Panc1 (cell line): Measurements from ENCODE around the gene GPR65. TPM values are rescaled to one million over a fixed set of nuclear protein-coding genes. Genes with fewer than 3 reads are reported as not detected.

ENCODE experiments used
- ATAC-seq: fragments of 200-7000 bp; cut with Tn5 transposase; 2 replicates; pipeline ENCODE4 v1.9.1; 2020; ENCODE audit warnings: mild to moderate bottlenecking, moderate library complexity
- BruUV-seq: library from RNA; stranded (reverse); fragments of 400-500 nt; replicated peaks from 2 replicates; lab custom pipeline; 2021; lab: Mats Ljungman, UMichigan
- CTCF ChIA-PET: fragments of 300-600 bp; sonication (Branson Sonifier 250); formaldehyde crosslinking; loops from one replicate; lab custom pipeline; 2022; ENCODE audit warnings: antibody characterized with exemption; lab: Charles Lee
- POLR2A ChIA-PET: fragments of 300-600 bp; sonication (Branson Sonifier 250); formaldehyde crosslinking; loops from one replicate; lab custom pipeline; 2022; ENCODE audit warnings: antibody characterized with exemption; lab: Charles Lee
- DNase-seq: peaks from one replicate; pipeline ENCODE4 v3.0.0-alpha.2; 2010; ENCODE audit warnings: low read depth, low spot score
- H3K27ac ChIP-seq: 2 replicates; pipeline ENCODE4 v1.5.1; 2011; ENCODE audit warnings: mild to moderate bottlenecking, low read length, inconsistent platforms
- H3K27me3 ChIP-seq: fragments of 200-500 bp; sonication (Bioruptor generic); 2 replicates; pipeline ENCODE4 v1.6.0; 2014; ENCODE audit warnings: low read length, inconsistent platforms; ENCODE audit not compliant: control insufficient read depth, insufficient read depth
- H3K36me3 ChIP-seq: fragments of 200-500 bp; sonication (Bioruptor generic); 2 replicates; pipeline ENCODE4 v1.5.1; 2014; ENCODE audit warnings: inconsistent platforms, mild to moderate bottlenecking, low read length, moderate library complexity; ENCODE audit not compliant: control insufficient read depth, insufficient read depth
- H3K4me1 ChIP-seq: 2 replicates; pipeline ENCODE4 v1.5.1; 2011; ENCODE audit warnings: inconsistent platforms, mild to moderate bottlenecking, low read length, moderate library complexity; ENCODE audit not compliant: control insufficient read depth, insufficient read depth
- H3K4me3 ChIP-seq, 2 experiments: 2 replicates each; pipeline ENCODE4 v1.5.1; 2011 to 2012; ENCODE audit warnings: low read depth in 2 of 2, low read length in 2 of 2, mild to moderate bottlenecking in 2 of 2, inconsistent platforms in 1 of 2, moderate library complexity in 1 of 2
- H3K9me3 ChIP-seq: fragments of 200-500 bp; sonication (Bioruptor generic); 2 replicates; pipeline ENCODE4 v1.5.1; 2014; ENCODE audit warnings: low read depth, mild to moderate bottlenecking, inconsistent platforms, low read length, moderate library complexity; ENCODE audit not compliant: control insufficient read depth, insufficient read depth
- POLR2AphosphoS5 ChIP-seq: IDR thresholded peaks from 2 replicates; pipeline ENCODE4 v1.6.1; 2012; ENCODE audit warnings: mild to moderate bottlenecking, low read depth, low read length, moderate library complexity
- SIN3A ChIP-seq: IDR thresholded peaks from 2 replicates; pipeline ENCODE4 v1.6.1; 2012; ENCODE audit warnings: low read depth, mild to moderate bottlenecking, low read length, moderate library complexity, borderline replicate concordance; ENCODE audit not compliant: insufficient read depth
- TCF7L2 ChIP-seq: IDR thresholded peaks from 2 replicates; pipeline ENCODE4 v1.6.1; 2011; ENCODE audit warnings: mild to moderate bottlenecking, low read depth, low read length, inconsistent platforms
- in situ Hi-C: cut with HindIII; loops from 2 replicates; pipeline ENCODE4 v1.10.0; 2016; ENCODE audit warnings: low sequenced_read_pairs, low pct_unique_long_range_greater_than_20kb
- intact Hi-C: fragments of 100-400 bp; cut with micrococcal nuclease; formaldehyde crosslinking; loops from one replicate; pipeline ENCODE4 v1.10.0; 2022; ENCODE audit not compliant: unreplicated experiment
- total RNA-seq: library from RNA; stranded (reverse); gene quantifications from one replicate; pipeline ENCODE4 v1.2.1, GENCODE V29; 2021; ENCODE audit not compliant: unreplicated experiment
- TF ChIP-seq, protein P1 (sequence below): fragments of 450-650 bp; IDR thresholded peaks from 2 replicates; pipeline ENCODE4 v1.5.1; 2017; ENCODE audit warnings: mild to moderate bottlenecking
- TF ChIP-seq, protein P2 (sequence below), 2 experiments: IDR thresholded peaks; 2 replicates each; pipeline ENCODE4 v1.6.1; 2011 to 2012; ENCODE audit warnings: low read depth in 2 of 2, control low read depth in 1 of 2, low read length in 1 of 2, mild to moderate bottlenecking in 1 of 2, moderate library complexity in 1 of 2; ENCODE audit not compliant: insufficient read depth in 1 of 2

Gene GPR65
- total RNA-seq, 1 experiment from 2014 or later = not detected

DNA sequence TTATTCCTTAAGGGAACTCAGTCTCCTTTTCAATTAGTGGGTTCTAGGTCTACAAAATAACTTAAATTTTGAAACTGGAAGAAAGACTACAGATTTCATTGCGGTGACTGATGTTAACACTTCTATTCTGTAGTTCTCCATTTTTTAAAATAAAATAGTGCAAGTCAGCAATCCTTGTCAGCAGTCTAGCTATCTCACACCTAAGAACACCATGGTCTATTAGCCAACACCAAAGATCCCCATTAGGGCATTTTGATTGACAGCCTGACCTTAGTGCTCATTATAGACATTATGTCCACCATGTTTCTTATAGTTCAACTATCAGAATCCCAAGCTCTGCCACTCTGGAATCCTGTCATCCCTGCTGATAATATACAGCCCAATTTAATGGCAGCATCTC is 27.4 kb downstream of the GPR65 start:
- Histone ChIP-seq H3K36me3 (no peaks in the 10 kb centered on the region), H3K27me3 (no peaks in the 10 kb centered on the region), H3K9me3 (no peaks in the 10 kb centered on the region), H3K4me1 (no peaks in the 10 kb centered on the region), H3K4me3 (no peak overlapping the region), H3K27ac (no peak overlapping the region)
- ChIA-PET CTCF (no interaction called here), POLR2A (no interaction called here)
- intact Hi-C loops (no loop called here), in situ Hi-C loops (no loop called here)
- no peak for DNase-seq
- TF ChIP-seq, protein P1, sequence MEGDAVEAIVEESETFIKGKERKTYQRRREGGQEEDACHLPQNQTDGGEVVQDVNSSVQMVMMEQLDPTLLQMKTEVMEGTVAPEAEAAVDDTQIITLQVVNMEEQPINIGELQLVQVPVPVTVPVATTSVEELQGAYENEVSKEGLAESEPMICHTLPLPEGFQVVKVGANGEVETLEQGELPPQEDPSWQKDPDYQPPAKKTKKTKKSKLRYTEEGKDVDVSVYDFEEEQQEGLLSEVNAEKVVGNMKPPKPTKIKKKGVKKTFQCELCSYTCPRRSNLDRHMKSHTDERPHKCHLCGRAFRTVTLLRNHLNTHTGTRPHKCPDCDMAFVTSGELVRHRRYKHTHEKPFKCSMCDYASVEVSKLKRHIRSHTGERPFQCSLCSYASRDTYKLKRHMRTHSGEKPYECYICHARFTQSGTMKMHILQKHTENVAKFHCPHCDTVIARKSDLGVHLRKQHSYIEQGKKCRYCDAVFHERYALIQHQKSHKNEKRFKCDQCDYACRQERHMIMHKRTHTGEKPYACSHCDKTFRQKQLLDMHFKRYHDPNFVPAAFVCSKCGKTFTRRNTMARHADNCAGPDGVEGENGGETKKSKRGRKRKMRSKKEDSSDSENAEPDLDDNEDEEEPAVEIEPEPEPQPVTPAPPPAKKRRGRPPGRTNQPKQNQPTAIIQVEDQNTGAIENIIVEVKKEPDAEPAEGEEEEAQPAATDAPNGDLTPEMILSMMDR = no peak
- TF ChIP-seq TCF7L2 = no peak
- TF ChIP-seq SIN3A = no peak
- no peak for TF ChIP-seq POLR2AphosphoS5
- TF ChIP-seq, protein P2, sequence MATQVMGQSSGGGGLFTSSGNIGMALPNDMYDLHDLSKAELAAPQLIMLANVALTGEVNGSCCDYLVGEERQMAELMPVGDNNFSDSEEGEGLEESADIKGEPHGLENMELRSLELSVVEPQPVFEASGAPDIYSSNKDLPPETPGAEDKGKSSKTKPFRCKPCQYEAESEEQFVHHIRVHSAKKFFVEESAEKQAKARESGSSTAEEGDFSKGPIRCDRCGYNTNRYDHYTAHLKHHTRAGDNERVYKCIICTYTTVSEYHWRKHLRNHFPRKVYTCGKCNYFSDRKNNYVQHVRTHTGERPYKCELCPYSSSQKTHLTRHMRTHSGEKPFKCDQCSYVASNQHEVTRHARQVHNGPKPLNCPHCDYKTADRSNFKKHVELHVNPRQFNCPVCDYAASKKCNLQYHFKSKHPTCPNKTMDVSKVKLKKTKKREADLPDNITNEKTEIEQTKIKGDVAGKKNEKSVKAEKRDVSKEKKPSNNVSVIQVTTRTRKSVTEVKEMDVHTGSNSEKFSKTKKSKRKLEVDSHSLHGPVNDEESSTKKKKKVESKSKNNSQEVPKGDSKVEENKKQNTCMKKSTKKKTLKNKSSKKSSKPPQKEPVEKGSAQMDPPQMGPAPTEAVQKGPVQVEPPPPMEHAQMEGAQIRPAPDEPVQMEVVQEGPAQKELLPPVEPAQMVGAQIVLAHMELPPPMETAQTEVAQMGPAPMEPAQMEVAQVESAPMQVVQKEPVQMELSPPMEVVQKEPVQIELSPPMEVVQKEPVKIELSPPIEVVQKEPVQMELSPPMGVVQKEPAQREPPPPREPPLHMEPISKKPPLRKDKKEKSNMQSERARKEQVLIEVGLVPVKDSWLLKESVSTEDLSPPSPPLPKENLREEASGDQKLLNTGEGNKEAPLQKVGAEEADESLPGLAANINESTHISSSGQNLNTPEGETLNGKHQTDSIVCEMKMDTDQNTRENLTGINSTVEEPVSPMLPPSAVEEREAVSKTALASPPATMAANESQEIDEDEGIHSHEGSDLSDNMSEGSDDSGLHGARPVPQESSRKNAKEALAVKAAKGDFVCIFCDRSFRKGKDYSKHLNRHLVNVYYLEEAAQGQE (IDR thresholded peaks at IDR 0.05; ENCODE audit: insufficient read depth in 1 of 2, low read depth in 2 of 2, low read length in 1 of 2) = no peak
- no peak for ATAC-seq
- no TSS peak for BruUV-seq

DNA sequence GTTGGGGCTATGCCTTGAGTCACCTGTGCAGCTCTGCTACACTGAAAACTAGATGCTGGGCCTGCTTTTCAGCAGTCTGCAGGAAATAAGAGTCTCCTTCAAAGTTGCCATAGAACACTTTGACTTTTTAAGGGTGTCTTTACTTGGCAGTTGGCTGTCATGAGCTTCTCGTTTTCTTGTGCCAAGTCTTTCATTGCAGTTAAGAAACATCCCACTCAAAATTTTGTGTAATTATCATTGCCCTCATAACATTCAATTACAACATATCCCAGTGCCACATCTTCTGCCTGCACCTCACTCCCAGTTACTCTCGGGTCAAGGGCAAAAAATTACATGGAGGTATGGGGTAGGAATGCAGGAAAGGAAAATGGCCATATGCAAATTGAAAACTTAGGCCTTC is 29.1 kb downstream of the GPR65 start:
- Histone ChIP-seq H3K9me3 (no peaks in the 10 kb centered on the region), H3K27me3 (no peaks in the 10 kb centered on the region), H3K4me1 (no peaks in the 10 kb centered on the region), H3K4me3 (no peak overlapping the region), H3K27ac (no peak overlapping the region), H3K36me3 (no peaks in the 10 kb centered on the region)
- ATAC-seq = no peak
- in situ Hi-C loops (no loop called here), intact Hi-C loops (no loop called here)
- CTCF ChIA-PET = interaction anchor here (1.1 kb wide), 1 partner anchor 135 kb away, joined by 3 read pairs; no protein-coding TSS in a partner anchor
- no peak for TF ChIP-seq TCF7L2
- TF ChIP-seq, protein P2 (IDR thresholded peaks at IDR 0.05; ENCODE audit: insufficient read depth in 1 of 2, low read depth in 2 of 2, low read length in 1 of 2) = no peak
- TF ChIP-seq POLR2AphosphoS5 = no peak
- TF ChIP-seq, protein P1 = no peak
- TF ChIP-seq SIN3A = no peak
- POLR2A ChIA-PET = no interaction called here
- no TSS peak for BruUV-seq
- DNase-seq = no peak
